GM23338 (cell line): Measurements from ENCODE around the gene EDIL3. TPM values are rescaled to one million over a fixed set of nuclear protein-coding genes. Genes with fewer than 3 reads are reported as not detected.

ENCODE experiments used
- ATAC-seq: fragments of 200-7000 bp; cut with Tn5 transposase; 3 replicates; pipeline ENCODE4 v1.9.1; 2020
- DNase-seq: peaks from one replicate; pipeline ENCODE4 v3.0.0-alpha.2; 2015; ENCODE audit warnings: low spot score
- H2AFZ ChIP-seq: fragments of 200-600 bp; sonication (generic); 2 replicates; pipeline ENCODE4 v1.8.0; 2016; ENCODE audit warnings: antibody characterized with exemption, mild to moderate bottlenecking, moderate library complexity
- H3F3A ChIP-seq: fragments of 200-600 bp; sonication (generic); replicated peaks from 2 replicates; pipeline ENCODE4 v1.8.0; 2017; ENCODE audit warnings: antibody characterized with exemption, mixed run types, low read depth
- H3K27ac ChIP-seq: fragments of 200-600 bp; sonication (generic); 2 replicates; pipeline ENCODE4 v1.6.1; 2016; ENCODE audit warnings: low read depth
- H3K27me3 ChIP-seq: fragments of 200-600 bp; sonication (generic); 2 replicates; pipeline ENCODE4 v1.8.0; 2016; ENCODE audit warnings: mild to moderate bottlenecking, mixed run types, moderate library complexity; ENCODE audit not compliant: insufficient read depth
- H3K36me3 ChIP-seq: fragments of 200-600 bp; sonication (generic); 2 replicates; pipeline ENCODE4 v1.8.0; 2016; ENCODE audit warnings: mild to moderate bottlenecking; ENCODE audit not compliant: insufficient read depth
- H3K4me1 ChIP-seq: fragments of 200-600 bp; sonication (generic); 2 replicates; pipeline ENCODE4 v1.8.0; 2016; ENCODE audit warnings: mild to moderate bottlenecking, moderate library complexity; ENCODE audit not compliant: insufficient read depth
- H3K4me2 ChIP-seq: fragments of 200-600 bp; sonication (generic); 2 replicates; pipeline ENCODE4 v1.7.1; 2017; ENCODE audit warnings: mixed run types
- H3K4me3 ChIP-seq: fragments of 200-600 bp; sonication (generic); 2 replicates; pipeline ENCODE4 v1.6.1; 2016; ENCODE audit warnings: mixed run types
- H3K79me2 ChIP-seq: fragments of 200-600 bp; sonication (generic); replicated peaks from 2 replicates; pipeline ENCODE4 v1.8.0; 2017; ENCODE audit warnings: mild to moderate bottlenecking; ENCODE audit not compliant: insufficient read depth
- H3K9me2 ChIP-seq: fragments of 200-600 bp; sonication (generic); 2 replicates; pipeline ENCODE4 v1.8.0; 2017; ENCODE audit not compliant: insufficient read depth
- H4K20me1 ChIP-seq: fragments of 200-600 bp; sonication (generic); replicated peaks from 2 replicates; pipeline ENCODE4 v1.8.0; 2017; ENCODE audit warnings: mild to moderate bottlenecking; ENCODE audit not compliant: insufficient read depth
- H3K27ac Mint-ChIP-seq: 2 replicates; pipeline ENCODE4 v1.8.0; 2020; ENCODE audit warnings: inconsistent platforms, mild to moderate bottlenecking, moderate library complexity, mixed read lengths
- H3K27me3 Mint-ChIP-seq: 3 replicates; pipeline ENCODE4 v1.8.0; 2022; ENCODE audit warnings: low read depth, mild to moderate bottlenecking, moderate library complexity, mixed read lengths, inconsistent platforms; ENCODE audit not compliant: insufficient read depth, poor library complexity
- H3K36me3 Mint-ChIP-seq: 3 replicates; pipeline ENCODE4 v1.8.0; 2021; ENCODE audit warnings: low read depth, mild to moderate bottlenecking, inconsistent platforms, moderate library complexity, mixed read lengths
- H3K4me1 Mint-ChIP-seq: 3 replicates; pipeline ENCODE4 v1.8.0; 2020; ENCODE audit warnings: mild to moderate bottlenecking, inconsistent platforms, mixed read lengths
- H3K4me3 Mint-ChIP-seq: 3 replicates; pipeline ENCODE4 v1.8.0; 2021; ENCODE audit warnings: moderate library complexity, mild to moderate bottlenecking, inconsistent platforms, mixed read lengths
- H3K9me3 Mint-ChIP-seq: 3 replicates; pipeline ENCODE4 v1.8.0; 2020; ENCODE audit warnings: moderate library complexity, mild to moderate bottlenecking, inconsistent platforms, mixed read lengths
- CREB1 ChIP-seq: fragments of 250-450 bp; sonication (Bioruptor Pico); IDR thresholded peaks from 2 replicates; pipeline ENCODE4 v1.5.0; 2020; ENCODE audit warnings: low read depth, mild to moderate bottlenecking, moderate library complexity
- EZH2phosphoT487 ChIP-seq: fragments of 200-600 bp; sonication (generic); IDR thresholded peaks from one replicate; pipeline ENCODE4 v1.8.1; 2018; ENCODE audit warnings: antibody characterized with exemption; ENCODE audit not compliant: unreplicated experiment
- JUNB ChIP-seq: IDR thresholded peaks from one replicate; pipeline ENCODE4 v1.6.1; 2016; ENCODE audit warnings: antibody characterized with exemption; ENCODE audit not compliant: unreplicated experiment
- POLR2AphosphoS5 ChIP-seq: IDR thresholded peaks from 2 replicates; pipeline ENCODE4 v1.6.1; 2016; ENCODE audit warnings: antibody characterized with exemption, low read depth
- STAT1 ChIP-seq: IDR thresholded peaks from one replicate; pipeline ENCODE4 v1.6.1; 2016; ENCODE audit warnings: antibody characterized with exemption; ENCODE audit not compliant: unreplicated experiment
- ZNF462 ChIP-seq: fragments of 250-450 bp; sonication (Bioruptor Pico); IDR thresholded peaks from 2 replicates; pipeline ENCODE4 v1.5.0; 2020; ENCODE audit warnings: mild to moderate bottlenecking, moderate library complexity
- polyA plus RNA-seq: library from polyadenylated mRNA; unstranded; fragments of >200 nt; fragmentation: Nextera tagmentation; extraction: Ambion mirVana; gene quantifications from 2 replicates; pipeline ENCODE4 v1.2.1, GENCODE V29; 2016
- total RNA-seq: library from RNA; depleted of rRNA; stranded (reverse); fragments of >200 nt; shearing (Covaris generic); gene quantifications from 2 replicates; pipeline ENCODE4 v1.2.3, GENCODE V29; 2014
- TF ChIP-seq, protein P1 (sequence below): IDR thresholded peaks from 2 replicates; pipeline ENCODE4 v1.6.1; 2016; ENCODE audit warnings: antibody characterized with exemption

Gene EDIL3
- total and polyA plus RNA-seq, 2 experiments from 2014 or later: 43.3 to 61.9 TPM

DNA sequence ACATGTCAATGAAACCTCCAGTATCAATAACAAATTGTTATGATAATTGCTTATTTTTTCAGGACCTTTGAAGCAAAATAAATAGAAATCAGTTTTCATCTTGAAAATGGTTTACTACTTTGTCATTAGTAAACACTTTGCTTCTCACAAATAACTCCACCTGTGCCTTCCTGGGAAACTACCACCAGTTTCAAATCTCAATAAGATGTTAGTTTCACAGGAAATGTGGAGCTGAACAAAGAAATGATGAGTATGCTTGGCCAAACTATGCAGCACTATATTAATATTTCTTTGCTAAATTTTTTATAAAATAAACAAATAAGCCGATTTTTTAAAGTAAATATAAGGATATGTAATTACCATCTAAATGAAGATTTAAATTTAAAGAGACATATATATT, 442.5 kb downstream of the EDIL3 start:
- Mint-ChIP-seq H3K27ac (no peak overlapping the region), H3K27me3 (peaks cover under 1% of the 10 kb centered on the region), H3K4me1 (no peaks in the 10 kb centered on the region), H3K4me3 (no peak overlapping the region), H3K9me3 (no peaks in the 10 kb centered on the region), H3K36me3 (no peaks in the 10 kb centered on the region)
- DNase-seq (no peak), ATAC-seq (no peak)
- Histone ChIP-seq H3K4me2 (no peak overlapping the region), H3K79me2 (no peaks in the 10 kb centered on the region), H3K27me3 (no peaks in the 10 kb centered on the region), H3K27ac (no peak overlapping the region), H3F3A (no peaks in the 10 kb centered on the region), H3K9me2 (no peaks in the 10 kb centered on the region), H3K4me3 (no peak overlapping the region), H3K36me3 (no peaks in the 10 kb centered on the region), H3K4me1 (no peaks in the 10 kb centered on the region), H4K20me1 (no peaks in the 10 kb centered on the region), H2AFZ (no peak overlapping the region)
- TF ChIP-seq CREB1 (no peak), STAT1 (no peak), POLR2AphosphoS5 (no peak), ZNF462 (CRISPR knock-in tag) (no peak), JUNB (no peak), EZH2phosphoT487 (no peak)
- TF ChIP-seq, protein P1, sequence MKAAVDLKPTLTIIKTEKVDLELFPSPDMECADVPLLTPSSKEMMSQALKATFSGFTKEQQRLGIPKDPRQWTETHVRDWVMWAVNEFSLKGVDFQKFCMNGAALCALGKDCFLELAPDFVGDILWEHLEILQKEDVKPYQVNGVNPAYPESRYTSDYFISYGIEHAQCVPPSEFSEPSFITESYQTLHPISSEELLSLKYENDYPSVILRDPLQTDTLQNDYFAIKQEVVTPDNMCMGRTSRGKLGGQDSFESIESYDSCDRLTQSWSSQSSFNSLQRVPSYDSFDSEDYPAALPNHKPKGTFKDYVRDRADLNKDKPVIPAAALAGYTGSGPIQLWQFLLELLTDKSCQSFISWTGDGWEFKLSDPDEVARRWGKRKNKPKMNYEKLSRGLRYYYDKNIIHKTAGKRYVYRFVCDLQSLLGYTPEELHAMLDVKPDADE: no peak
